Fibroblast of villous mesenchyme (primary cell): Measurements from ENCODE around the gene NTF3. TPM values are rescaled to one million over a fixed set of nuclear protein-coding genes. Genes with fewer than 3 reads are reported as not detected.

Experiments used
- DNase-seq: peaks from one replicate; pipeline ENCODE4 v3.0.0-alpha.2; 2010; ENCODE audit warnings: low read depth
- H3K4me3 ChIP-seq: 2 replicates; pipeline ENCODE4 v1.5.1; 2011; ENCODE audit warnings: low read depth, mild to moderate bottlenecking, low read length
- total RNA-seq: library from RNA; depleted of rRNA; stranded (reverse); fragments of >200 nt; gene quantifications from 2 replicates; pipeline ENCODE4 v1.2.3, GENCODE V29; 2012
- TF ChIP-seq, protein P1 (sequence below): IDR thresholded peaks from 2 replicates; pipeline ENCODE4 v1.5.1; 2012; ENCODE audit warnings: low read depth, mild to moderate bottlenecking, low read length; ENCODE audit not compliant: insufficient read depth

Gene NTF3
- total RNA-seq, 1 donor, result 2.2 TPM

DNA sequence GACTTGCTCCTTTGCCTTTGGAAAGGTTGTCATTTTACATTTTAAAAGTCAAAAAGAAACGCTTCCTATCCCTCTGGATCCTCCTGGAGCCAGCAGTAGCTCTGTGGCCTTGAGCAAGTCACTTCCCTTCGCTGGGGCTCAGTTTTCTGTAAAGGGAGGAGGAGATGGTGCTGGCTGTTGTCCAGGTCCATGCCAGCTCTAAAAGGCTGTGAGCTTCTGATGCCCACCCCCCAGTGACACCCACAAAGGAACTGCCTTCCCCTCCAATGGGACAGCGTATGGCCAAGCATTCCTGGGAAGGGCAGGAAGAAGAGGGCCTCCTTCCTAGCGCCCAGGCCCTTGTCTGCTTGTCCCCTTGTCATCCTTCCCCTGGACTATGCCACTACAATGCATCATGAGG lies 81.5 kb downstream of the NTF3 start:
- TF ChIP-seq, protein P1, sequence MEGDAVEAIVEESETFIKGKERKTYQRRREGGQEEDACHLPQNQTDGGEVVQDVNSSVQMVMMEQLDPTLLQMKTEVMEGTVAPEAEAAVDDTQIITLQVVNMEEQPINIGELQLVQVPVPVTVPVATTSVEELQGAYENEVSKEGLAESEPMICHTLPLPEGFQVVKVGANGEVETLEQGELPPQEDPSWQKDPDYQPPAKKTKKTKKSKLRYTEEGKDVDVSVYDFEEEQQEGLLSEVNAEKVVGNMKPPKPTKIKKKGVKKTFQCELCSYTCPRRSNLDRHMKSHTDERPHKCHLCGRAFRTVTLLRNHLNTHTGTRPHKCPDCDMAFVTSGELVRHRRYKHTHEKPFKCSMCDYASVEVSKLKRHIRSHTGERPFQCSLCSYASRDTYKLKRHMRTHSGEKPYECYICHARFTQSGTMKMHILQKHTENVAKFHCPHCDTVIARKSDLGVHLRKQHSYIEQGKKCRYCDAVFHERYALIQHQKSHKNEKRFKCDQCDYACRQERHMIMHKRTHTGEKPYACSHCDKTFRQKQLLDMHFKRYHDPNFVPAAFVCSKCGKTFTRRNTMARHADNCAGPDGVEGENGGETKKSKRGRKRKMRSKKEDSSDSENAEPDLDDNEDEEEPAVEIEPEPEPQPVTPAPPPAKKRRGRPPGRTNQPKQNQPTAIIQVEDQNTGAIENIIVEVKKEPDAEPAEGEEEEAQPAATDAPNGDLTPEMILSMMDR, result no peak
- no peak for DNase-seq
- H3K4me3 ChIP-seq, result no peak overlapping the region

- no peak overlapping the region for H3K4me3 ChIP-seq
- TF ChIP-seq, protein P1, result no peak
- DNase-seq, result no peak
Measured at GRCh38 chr12:5514016-5514415, 82.1 kb downstream of the NTF3 start.

- DNase-seq, result no peak
- TF ChIP-seq, protein P1, result no peak
- no peak overlapping the region for H3K4me3 ChIP-seq
Measured at GRCh38 chr12:5514545-5514944, 82.6 kb downstream of the NTF3 start.

DNA sequence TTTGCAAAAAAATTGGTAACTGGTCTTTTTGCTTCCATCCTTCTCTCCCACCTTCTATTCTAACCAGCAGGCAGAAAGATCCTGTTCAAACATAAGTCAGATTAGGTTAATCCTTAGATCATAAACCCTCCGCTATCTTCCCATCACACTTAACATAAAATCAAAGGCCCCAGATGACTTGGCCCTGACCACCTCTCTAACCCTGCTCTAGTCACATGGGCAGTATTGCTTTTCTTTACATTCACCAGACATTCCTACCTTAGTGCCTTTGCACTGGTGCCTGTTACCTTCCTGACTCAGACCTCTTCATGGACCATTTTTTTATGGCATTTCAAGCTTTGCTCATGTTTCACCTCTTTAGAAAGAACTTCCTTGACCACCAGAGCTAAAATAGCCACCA lies 83.5 kb downstream of the NTF3 start:
- H3K4me3 ChIP-seq, result no peak overlapping the region
- TF ChIP-seq, protein P1, result no peak
- DNase-seq, result no peak

DNA sequence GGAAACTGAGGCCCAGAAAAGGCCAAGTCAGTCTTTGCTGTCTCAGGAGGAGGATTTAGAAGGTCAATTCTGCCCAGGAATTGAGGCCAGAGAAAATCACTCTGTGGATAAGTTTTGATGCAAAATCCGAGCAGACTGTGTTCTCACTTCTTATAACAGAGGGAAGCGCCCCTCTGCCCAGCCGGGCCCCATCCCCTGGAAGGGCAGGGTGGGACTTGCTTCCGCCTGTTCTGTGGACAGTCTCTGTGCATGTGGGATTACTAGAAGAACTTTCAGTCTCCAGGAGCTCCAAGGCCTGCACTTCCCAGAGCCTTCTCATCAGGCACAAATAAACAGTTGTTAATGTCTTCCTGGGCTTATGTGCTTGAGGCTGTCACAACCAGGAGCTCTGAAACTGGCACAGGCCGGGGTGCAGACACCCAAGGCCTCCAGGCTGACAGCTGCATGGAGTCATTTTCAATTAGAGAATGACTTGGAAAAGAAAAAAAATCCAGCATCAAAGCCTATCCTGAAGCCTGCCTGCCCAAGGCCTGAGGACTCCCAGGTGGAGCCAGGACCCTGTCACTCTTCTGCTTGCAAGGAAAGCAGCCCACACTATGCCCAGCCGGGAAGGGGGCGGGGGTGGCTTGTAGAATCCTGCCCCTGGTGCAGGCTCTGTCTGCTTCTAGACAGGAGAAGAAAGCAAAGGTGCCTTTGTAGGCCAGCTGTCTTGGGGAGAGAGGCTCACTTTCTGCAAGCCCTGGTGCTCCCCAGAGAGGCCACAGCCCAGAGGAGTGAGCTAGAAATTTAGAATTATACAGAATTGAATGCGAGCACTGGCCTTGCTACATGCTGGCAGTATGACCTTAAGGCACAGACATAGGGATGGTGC lies 84.7 kb downstream of the NTF3 start:
- no peak for DNase-seq
- TF ChIP-seq, protein P1, result no peak
- no peak overlapping the region for H3K4me3 ChIP-seq

DNA sequence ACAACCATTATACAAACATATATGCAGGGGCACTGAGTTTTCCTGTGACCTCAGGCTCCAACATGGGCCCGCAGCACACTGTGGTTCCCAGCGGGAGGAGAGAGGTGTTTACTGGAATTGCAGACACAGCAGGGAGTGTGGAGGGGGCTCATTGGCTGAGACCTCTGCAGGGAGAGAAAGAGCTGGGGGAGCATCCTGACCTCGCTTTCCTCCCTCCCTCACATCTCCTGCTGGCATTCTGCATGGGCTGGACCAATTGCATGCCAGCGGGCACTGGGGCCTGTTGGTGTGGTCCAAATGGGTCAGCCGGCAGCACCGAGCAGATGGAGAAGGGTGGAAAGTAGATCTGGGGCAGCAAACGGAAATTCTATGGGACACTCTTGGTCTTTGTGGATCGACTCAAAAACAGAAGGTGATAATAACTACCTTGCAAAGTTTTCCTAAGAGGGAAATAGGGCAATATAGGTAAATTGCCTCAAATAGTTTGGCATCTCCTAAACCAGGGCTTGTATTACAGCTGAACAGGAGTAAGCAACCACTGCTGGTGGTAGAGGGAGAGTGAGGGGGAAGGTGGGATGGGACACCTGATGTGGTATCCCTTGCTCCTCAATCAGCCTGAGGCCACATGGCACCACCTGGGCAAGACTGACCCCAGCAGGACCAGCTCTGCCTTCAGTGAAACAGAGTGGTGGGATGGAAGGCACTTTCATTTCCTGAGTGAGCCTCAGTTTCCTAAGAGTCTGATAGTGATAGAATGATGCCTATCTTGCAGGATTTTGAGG lies 86.9 kb downstream of the NTF3 start:
- TF ChIP-seq, protein P1, result no peak
- DNase-seq, result no peak
- H3K4me3 ChIP-seq, result no peak overlapping the region
